LNCAP (cell line): ENCODE results near the gene NSUN6.

Experiments
- TF ChIP-seq, protein P1 (sequence below): fragments of 450-650 bp; IDR thresholded peaks from 2 replicates; pipeline ENCODE4 v1.5.1; 2017; ENCODE audit warnings: mild to moderate bottlenecking

The NSUN6 gene, protein sequence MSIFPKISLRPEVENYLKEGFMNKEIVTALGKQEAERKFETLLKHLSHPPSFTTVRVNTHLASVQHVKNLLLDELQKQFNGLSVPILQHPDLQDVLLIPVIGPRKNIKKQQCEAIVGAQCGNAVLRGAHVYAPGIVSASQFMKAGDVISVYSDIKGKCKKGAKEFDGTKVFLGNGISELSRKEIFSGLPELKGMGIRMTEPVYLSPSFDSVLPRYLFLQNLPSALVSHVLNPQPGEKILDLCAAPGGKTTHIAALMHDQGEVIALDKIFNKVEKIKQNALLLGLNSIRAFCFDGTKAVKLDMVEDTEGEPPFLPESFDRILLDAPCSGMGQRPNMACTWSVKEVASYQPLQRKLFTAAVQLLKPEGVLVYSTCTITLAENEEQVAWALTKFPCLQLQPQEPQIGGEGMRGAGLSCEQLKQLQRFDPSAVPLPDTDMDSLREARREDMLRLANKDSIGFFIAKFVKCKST

DNA sequence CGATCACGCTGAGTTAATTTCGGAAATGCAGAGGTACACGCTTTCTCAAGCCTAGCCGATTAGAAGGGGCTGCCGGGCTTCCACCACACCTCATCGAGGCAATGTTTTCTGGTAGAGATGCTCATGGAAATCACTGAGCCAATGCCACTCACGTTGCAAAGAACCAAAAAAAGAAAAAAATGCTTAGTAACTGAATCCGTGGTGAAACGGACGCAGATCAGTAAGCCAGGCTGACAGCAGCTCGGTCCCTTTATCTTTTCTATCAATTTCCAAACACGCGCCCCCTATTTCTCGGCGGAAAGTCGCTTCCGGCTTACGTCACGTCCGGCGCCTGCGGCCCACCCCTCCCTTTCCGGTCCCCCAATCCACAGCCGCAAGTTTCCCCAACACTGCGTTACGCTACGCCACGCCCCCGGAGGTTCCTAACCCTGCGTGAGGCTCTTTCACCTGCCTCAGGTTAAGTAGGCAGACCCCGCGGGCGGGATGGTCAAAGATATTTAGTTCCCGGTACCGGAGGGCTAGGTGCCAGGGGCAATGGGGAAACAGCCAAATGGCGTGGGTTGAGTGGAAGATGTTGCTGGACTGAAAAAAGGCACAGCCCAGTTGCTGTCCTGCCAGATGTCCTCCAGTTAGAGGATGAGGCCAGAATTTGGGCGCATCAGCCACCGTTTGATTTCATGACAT, at the start of gene NSUN6:
Gene NSUN6 (minus strand): TSS at position 264 of the 684 bp plus-strand sequence. CDS start 384 bp downstream, outside the sequence.
- TF ChIP-seq, protein P1, sequence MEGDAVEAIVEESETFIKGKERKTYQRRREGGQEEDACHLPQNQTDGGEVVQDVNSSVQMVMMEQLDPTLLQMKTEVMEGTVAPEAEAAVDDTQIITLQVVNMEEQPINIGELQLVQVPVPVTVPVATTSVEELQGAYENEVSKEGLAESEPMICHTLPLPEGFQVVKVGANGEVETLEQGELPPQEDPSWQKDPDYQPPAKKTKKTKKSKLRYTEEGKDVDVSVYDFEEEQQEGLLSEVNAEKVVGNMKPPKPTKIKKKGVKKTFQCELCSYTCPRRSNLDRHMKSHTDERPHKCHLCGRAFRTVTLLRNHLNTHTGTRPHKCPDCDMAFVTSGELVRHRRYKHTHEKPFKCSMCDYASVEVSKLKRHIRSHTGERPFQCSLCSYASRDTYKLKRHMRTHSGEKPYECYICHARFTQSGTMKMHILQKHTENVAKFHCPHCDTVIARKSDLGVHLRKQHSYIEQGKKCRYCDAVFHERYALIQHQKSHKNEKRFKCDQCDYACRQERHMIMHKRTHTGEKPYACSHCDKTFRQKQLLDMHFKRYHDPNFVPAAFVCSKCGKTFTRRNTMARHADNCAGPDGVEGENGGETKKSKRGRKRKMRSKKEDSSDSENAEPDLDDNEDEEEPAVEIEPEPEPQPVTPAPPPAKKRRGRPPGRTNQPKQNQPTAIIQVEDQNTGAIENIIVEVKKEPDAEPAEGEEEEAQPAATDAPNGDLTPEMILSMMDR: no peak

DNA sequence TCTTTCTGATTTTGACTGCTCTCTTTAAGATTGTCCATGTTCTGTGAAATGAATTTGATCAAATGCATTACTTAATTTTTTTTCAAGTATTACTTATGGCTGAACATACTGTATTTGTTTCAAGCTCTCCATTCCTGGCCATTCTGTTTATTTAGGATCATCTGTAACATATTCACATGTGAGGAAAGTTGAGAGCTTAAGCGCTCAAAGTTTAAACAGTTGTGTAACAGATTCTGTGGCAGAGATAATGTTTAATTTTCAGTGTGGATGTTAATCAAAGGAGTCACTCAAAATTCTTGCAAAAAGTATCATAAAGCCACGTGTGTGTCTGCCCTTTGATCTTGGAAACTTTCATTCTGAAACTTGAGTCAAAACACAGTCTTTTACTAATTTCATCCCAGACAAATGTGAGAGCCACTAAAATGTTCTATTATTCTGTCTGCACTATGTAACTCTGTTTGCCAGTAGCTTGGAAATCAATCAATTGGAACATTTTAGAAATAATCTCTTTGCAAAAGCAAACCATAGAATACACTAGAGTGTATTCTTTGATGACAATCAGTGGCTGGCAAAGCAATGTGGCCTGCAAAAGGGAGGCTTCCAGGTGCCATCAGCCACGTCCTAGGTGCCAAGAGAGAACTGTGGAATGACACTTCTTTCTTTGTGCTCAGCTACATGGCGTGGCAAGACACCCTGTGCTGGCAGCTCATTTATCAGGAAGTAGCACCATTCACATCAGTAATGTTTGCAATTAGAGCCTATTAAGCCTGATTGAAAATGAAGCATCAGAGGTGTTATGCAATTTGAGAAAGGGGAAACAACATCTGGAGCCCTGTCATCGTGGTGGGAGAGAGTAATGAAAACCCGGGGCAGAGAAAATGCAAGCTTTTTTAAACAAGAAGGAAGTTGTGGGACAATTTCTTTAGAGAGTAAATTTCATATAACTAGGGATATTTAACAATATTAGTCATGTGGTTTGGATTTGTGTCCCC, 48.8 kb upstream of the NSUN6 start:
- TF ChIP-seq, protein P1: no peak

DNA sequence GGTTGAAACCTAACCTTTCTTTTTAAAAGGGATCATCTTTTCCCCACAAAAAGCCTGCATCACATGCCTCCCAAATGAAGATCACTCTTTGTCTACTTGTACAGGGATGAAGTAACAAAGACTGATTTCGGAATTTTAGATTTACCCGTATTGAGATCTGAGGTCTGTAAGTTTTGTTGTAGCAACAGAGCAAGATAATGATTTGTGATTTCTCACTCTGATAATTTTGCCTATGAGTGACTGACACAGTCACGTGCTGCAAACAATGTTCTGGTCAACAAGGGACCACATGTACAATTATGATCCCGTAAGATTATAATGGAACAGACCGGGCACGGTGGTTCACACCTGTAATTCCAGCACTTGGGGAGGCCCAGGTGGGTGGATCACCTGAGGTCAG, 39.2 kb upstream of the NSUN6 start:
- TF ChIP-seq, protein P1: no peak

DNA sequence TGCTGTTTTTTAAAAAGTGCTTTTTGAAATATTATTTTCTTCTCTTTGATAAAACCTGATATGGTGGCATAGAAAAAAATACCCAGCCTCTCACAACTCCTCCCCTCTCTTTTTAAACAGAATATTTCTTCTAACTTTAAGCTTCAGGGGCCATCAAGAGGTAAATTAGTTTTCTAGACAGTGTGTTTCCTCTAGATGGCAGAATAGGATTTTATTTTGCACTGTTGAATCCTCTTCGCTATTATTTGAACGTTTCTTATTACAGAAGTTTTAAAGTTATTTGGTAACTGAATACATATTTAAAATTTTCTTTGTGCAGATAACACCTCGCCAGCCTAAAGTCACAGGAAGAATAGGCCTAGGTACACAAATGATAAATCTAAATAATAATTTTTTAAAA, 38.1 kb upstream of the NSUN6 start:
- TF ChIP-seq, protein P1: peak; percentile 59

DNA sequence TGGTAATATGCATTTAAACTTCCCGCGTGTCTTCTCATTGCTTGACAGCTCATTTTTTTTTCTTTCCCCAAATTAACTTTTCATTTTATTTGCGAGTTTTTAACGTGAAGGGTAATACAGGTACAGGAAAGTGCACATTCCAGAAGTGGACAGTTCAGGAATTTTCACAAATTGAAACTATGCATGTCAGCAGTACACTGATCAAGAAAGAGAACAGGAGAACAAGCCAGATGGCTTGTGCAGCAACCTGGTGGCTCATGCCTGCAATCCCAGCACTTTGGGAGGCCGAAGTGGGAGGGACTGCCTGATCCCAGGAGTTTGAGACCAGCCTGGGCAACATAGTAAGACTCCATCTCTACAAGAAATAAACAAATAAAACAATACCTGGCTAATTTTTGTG, 36.3 kb upstream of the NSUN6 start:
- TF ChIP-seq, protein P1: no peak

DNA sequence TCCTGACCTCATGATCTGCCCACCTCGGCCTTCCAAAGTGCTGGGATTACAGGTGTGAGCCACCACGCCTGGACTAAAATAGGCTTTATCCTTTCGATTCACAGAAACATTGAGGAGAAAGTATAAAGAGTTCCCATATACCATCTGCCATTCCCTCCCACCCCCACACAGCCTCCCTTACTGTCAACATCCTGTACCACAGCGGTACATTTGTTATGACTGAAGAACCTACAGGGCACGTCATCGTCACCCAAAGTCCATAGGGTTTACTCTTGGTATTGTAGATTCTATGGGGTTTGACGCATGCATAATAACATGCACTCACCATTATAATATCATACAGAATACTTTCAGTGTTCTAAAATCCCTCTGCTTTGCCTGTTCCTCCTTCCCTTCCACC, 35.8 kb upstream of the NSUN6 start:
- TF ChIP-seq, protein P1: no peak

DNA sequence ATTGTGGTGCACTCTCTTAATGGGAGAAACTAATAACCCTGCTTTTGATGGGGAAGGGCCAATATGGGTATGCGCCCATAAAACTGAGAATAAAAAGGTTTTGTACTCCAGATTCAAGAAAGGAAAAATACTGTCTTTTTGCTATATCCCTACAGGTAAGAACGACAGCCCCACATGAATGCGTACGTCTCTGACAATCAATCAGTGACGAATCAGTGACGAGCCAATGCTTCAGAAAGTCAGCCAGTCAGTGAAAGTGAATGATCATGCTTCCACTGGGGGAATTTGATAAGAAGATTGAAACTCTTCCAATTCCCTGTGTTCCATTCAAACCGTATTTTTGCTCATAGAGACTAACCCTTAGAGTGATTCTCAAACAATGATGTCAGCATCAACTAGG, 34.2 kb upstream of the NSUN6 start:
- TF ChIP-seq, protein P1: no peak
